Keratinocyte (primary cell): ENCODE results near the gene HEATR9.

Experiments used
- CTCF ChIP-seq, 3 experiments: IDR thresholded peaks in 1 of 3; conservative IDR thresholded peaks in 1 of 3; optimal IDR thresholded peaks in 1 of 3; 2 replicates in 2 of 3; 3 replicates in 1 of 3; pipeline versions ENCODE3 to v1.5.1; 2011; ENCODE audit warnings: low read length in 3 of 3, mild to moderate bottlenecking in 3 of 3, moderate library complexity in 2 of 3, control low read depth in 1 of 3, inconsistent platforms in 1 of 3; ENCODE audit not compliant: insufficient read depth in 2 of 3; ENCODE audit errors: extremely low read depth in 1 of 3
- EZH2 ChIP-seq: IDR thresholded peaks from one replicate; pipeline ENCODE4 v1.6.1; 2012; ENCODE audit warnings: inconsistent platforms, mild to moderate bottlenecking, low read length, moderate library complexity

- TF ChIP-seq CTCF (optimal IDR thresholded peaks at IDR 0.05 in 1 of 3, IDR thresholded peaks at IDR 0.05 in 1 of 3, conservative IDR thresholded peaks at IDR 0.05 in 1 of 3; ENCODE audit: extremely low read depth in 1 of 3, insufficient read depth in 2 of 3, low read length in 3 of 3) (no peak), EZH2 (no peak)
These were observed 6.5 kb upstream of the HEATR9 start for GRCh38 chr17:35875072-35875799.
